ENCODE data around the gene MAP2K2. TPM values are rescaled to one million over a fixed set of nuclear protein-coding genes. Genes with fewer than 3 reads are reported as not detected.

The MAP2K2 gene
- total and polyA plus RNA-seq, 9 of the 15 experiments (the other 6 are each of a cell fraction or from before 2014, with no cell fraction given), result 1.0 to 151 (median 58.3) TPM

DNA sequence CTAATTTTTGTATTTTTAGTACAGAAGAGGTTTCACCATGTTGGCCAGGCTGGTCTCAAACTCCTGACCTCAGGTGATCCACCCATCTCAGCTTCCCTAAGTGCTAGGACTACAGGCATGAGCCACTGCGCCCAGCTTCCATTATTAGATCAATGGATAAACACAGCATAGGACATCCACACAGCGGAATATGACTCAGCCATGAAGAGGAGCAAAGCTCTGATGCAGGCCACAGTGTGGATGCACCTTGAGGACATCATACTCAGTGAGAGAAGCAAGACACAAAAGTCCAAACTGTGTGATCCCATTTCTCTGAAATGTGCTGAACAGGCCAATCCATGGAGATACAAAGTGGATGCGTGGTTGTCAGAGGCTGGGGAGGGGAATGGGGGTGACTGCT, 52.3 kb downstream of the MAP2K2 start:
- no peak overlapping the region for H3K4me2 ChIP-seq (ENCODE audit: insufficient read depth, low read length)
- no peak overlapping the region for H3K4me3 ChIP-seq
- H3K79me2 ChIP-seq (ENCODE audit: control insufficient read depth, insufficient read depth, low read length), result no peaks in the 10 kb centered on the region; the same call in 2 of the 3 replicates
- 65% methylated on average over 3 of the region's 3 CpGs for WGBS (ENCODE audit: insufficient coverage, low coverage, missing lambda C conversion rate)
- H2AFZ ChIP-seq (ENCODE audit: low read depth, low read length), result no peak overlapping the region
- H3K36me3 ChIP-seq (ENCODE audit: control insufficient read depth, insufficient read depth, low read length), result no peaks in the 10 kb centered on the region
- intact Hi-C loops (cut with micrococcal nuclease) (no loop called here), in situ Hi-C loops (cut with MboI) (no loop called here)
- TF ChIP-seq, protein P1, sequence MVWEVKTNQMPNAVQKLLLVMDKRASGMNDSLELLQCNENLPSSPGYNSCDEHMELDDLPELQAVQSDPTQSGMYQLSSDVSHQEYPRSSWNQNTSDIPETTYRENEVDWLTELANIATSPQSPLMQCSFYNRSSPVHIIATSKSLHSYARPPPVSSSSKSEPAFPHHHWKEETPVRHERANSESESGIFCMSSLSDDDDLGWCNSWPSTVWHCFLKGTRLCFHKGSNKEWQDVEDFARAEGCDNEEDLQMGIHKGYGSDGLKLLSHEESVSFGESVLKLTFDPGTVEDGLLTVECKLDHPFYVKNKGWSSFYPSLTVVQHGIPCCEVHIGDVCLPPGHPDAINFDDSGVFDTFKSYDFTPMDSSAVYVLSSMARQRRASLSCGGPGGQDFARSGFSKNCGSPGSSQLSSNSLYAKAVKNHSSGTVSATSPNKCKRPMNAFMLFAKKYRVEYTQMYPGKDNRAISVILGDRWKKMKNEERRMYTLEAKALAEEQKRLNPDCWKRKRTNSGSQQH (CRISPR knock-in tag; IDR thresholded peaks at IDR 0.05), result no peak
- TF ChIP-seq ZNF146 (CRISPR knock-in tag; IDR thresholded peaks at IDR 0.05; ENCODE audit: unreplicated experiment), result peak; percentile 87
- no peaks in the 10 kb centered on the region for H3K9me1 ChIP-seq (ENCODE audit: control insufficient read depth, insufficient read depth, low read length)
- no peak overlapping the region for H3K9ac ChIP-seq (ENCODE audit: insufficient read depth in 1 of 2, low read depth in 2 of 2, low read length in 2 of 2)
- no peaks in the 10 kb centered on the region for H4K20me1 ChIP-seq (replicated peaks; ENCODE audit: control insufficient read depth, insufficient read depth, low read length)
- no peak for DNase-seq (ENCODE audit: extremely low read depth in 1 of 4, low spot score in 3 of 4)
- no peaks in the 10 kb centered on the region for H3K27me3 ChIP-seq (ENCODE audit: control insufficient read depth in 2 of 2, insufficient read depth in 2 of 2, low read length in 2 of 2)
- ChIA-PET CTCF (ENCODE audit: low intra/inter-chr PET ratio) (no interaction called here), POLR2A (interaction anchor here (1.1 kb wide), 2 partner anchors 25 to 87 kb away, joined by 3 read pairs; no protein-coding TSS in a partner anchor)
- peaks cover 13 to 25% of the 10 kb centered on the region in 2 experiments for H3K4me1 ChIP-seq (replicated peaks in 1 of 2; ENCODE audit: control insufficient read depth in 2 of 2, insufficient read depth in 2 of 2, low read length in 2 of 2)
- H3K27ac ChIP-seq (ENCODE audit: extremely low read depth, low read depth, low read length), result no peak overlapping the region
- no peak for FAIRE-seq
- no peak for ATAC-seq
- BruUV-seq (replicated peaks), result no TSS peak
- no peaks in the 10 kb centered on the region for H3K9me3 ChIP-seq (replicated peaks; ENCODE audit: control insufficient read depth, insufficient read depth, low read depth, low read length)

DNA sequence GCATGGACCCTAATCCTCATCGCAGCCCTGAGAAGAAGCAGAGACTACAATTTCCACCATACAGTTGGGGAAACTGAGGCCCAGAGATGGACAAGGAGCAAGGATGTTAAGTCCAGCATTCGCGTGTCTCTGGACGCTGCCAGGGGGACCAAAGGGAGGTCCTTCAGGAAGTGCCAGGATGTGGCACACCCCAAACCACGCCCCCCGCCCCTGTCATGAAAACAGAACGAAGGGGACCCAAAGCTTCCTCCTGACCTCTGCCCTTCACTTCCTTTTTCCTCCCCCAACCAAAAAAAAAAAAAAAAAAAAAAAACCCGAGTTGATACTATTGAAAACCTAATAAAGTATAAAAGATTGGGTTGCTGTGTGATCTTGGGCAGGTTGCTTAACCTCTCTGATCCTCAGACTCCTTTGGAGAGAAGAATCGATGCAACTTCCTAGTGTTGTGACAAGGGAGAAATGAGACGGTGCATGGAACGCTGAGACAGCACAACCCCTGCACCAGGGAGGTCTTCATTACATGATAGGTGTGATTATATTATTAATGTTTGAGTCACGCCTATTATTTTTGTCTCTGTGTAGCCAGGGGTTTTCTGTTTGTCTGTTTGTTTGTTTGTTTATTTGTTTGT, 54.5 kb downstream of the MAP2K2 start:
- Histone ChIP-seq H4K20me1 (replicated peaks; ENCODE audit: control insufficient read depth, insufficient read depth, low read length) (peaks cover 3% of the 10 kb centered on the region; the same call in 1 of the 2 replicates), H3K4me1 (replicated peaks in 1 of 2; ENCODE audit: control insufficient read depth in 2 of 2, insufficient read depth in 2 of 2, low read length in 2 of 2) (peaks cover 9 to 35% of the 10 kb centered on the region in 2 experiments), H3K4me3 (no peak overlapping the region), H2AFZ (ENCODE audit: low read depth, low read length) (no peak overlapping the region), H3K27me3 (ENCODE audit: control insufficient read depth in 2 of 2, insufficient read depth in 2 of 2, low read length in 2 of 2) (no peaks in the 10 kb centered on the region), H3K36me3 (ENCODE audit: control insufficient read depth, insufficient read depth, low read length) (peaks cover 3% of the 10 kb centered on the region; the same call in 1 of the 3 replicates), H3K79me2 (ENCODE audit: control insufficient read depth, insufficient read depth, low read length) (peaks cover 11% of the 10 kb centered on the region), H3K4me2 (ENCODE audit: insufficient read depth, low read length) (no peak overlapping the region), H3K27ac (ENCODE audit: extremely low read depth, low read depth, low read length) (no peak overlapping the region), H3K9me3 (replicated peaks; ENCODE audit: control insufficient read depth, insufficient read depth, low read depth, low read length) (no peaks in the 10 kb centered on the region), H3K9me1 (ENCODE audit: control insufficient read depth, insufficient read depth, low read length) (no peaks in the 10 kb centered on the region), H3K9ac (ENCODE audit: insufficient read depth in 1 of 2, low read depth in 2 of 2, low read length in 2 of 2) (no peak overlapping the region)
- WGBS (ENCODE audit: insufficient coverage, low coverage, missing lambda C conversion rate), result 72% methylated on average over 10 of the region's 12 CpGs
- FAIRE-seq, result peak; percentile 51
- in situ Hi-C loops (cut with MboI), result no loop called here
- DNase-seq (ENCODE audit: extremely low read depth in 1 of 4, low spot score in 3 of 4), result no peak
- ATAC-seq, result no peak
- CTCF ChIA-PET (ENCODE audit: low intra/inter-chr PET ratio), result no interaction called here
- no TSS peak for BruUV-seq (replicated peaks)
- intact Hi-C loops (cut with micrococcal nuclease), result loop anchor here (5.0 to 10.0 kb wide), 3 partner anchors 53 to 115 kb away; partner anchors contain the start of genes ANKRD24, MAP2K2, PIAS4 and SIRT6
- POLR2A ChIA-PET, result interaction anchor here (0.6 to 1.1 kb wide), 3 partner anchors 8 to 31 kb away, joined by 3 read pairs; no protein-coding TSS in a partner anchor
- no peak for TF ChIP-seq NCOA2 (IDR thresholded peaks at IDR 0.05; ENCODE audit: partially characterized antibody in 2 of 2)
- 0 out of 2 replicates have a peak, but pooled peaks have one; percentile 64 for TF ChIP-seq CBX1 (IDR thresholded peaks at IDR 0.05; ENCODE audit: low read depth)
- TF ChIP-seq PTBP1 (IDR thresholded peaks at IDR 0.05; ENCODE audit: low read depth, low read length), result 0 out of 2 replicates have a peak, but pooled peaks have one; percentile 70
- TF ChIP-seq RFX1 (IDR thresholded peaks at IDR 0.05), result no peak
- no peak for TF ChIP-seq RBM17 (IDR thresholded peaks at IDR 0.05; ENCODE audit: borderline replicate concordance, low read depth, low read length)
- TF ChIP-seq RBM25 (IDR thresholded peaks at IDR 0.05; ENCODE audit: low read depth, low read length, severe bottlenecking), result peak; percentile 98
- no peak for TF ChIP-seq NFE2 (IDR thresholded peaks at IDR 0.05; ENCODE audit: low read depth)
